ENCODE data around the gene PDIA6. TPM values are rescaled to one million over a fixed set of nuclear protein-coding genes. Genes with fewer than 3 reads are reported as not detected.

The PDIA6 gene
- total RNA-seq, 1 donor, result 277 TPM

DNA sequence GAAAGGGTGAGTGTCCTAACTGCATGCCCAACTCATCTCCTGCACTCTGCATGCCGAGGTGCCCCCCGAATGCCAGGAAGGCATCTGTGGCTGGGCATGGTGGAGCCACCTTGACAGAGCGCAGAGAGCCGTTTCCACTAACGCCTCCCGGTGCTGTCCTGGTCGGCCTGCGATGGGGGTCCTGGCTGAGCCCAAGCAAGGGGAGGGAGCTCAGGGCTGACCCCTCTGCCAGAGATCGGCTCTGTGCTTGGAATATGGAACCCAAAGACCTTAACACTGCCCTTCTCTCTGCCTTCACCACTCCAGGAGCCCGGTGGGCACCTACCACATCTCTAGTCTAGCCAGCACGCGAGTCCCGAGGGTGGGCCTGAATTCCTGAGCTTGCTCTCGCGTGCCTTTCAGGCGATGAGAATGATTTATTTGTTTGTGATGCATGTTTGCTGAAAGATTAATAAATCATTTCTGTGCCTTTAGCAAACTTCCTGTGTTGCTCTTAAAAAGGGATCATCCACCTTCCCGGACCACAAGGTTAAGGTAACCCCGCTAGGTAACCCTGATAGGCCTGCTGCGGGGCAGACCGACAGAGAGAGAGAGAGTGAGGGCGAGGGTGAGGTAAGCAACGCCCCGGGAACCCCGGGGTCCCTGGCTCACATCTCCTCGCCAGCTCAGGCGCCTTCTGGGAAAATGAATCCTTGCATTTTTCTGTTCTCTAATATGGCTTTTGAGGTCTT lies 35.3 kb downstream of the PDIA6 start:
- no peak overlapping the region for H3K4me3 ChIP-seq (ENCODE audit: low read depth, low read length)
- no peak for DNase-seq (ENCODE audit: low read depth)
- TF ChIP-seq, protein P1, sequence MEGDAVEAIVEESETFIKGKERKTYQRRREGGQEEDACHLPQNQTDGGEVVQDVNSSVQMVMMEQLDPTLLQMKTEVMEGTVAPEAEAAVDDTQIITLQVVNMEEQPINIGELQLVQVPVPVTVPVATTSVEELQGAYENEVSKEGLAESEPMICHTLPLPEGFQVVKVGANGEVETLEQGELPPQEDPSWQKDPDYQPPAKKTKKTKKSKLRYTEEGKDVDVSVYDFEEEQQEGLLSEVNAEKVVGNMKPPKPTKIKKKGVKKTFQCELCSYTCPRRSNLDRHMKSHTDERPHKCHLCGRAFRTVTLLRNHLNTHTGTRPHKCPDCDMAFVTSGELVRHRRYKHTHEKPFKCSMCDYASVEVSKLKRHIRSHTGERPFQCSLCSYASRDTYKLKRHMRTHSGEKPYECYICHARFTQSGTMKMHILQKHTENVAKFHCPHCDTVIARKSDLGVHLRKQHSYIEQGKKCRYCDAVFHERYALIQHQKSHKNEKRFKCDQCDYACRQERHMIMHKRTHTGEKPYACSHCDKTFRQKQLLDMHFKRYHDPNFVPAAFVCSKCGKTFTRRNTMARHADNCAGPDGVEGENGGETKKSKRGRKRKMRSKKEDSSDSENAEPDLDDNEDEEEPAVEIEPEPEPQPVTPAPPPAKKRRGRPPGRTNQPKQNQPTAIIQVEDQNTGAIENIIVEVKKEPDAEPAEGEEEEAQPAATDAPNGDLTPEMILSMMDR (IDR thresholded peaks at IDR 0.05; ENCODE audit: insufficient read depth, low read length), result no peak

DNA sequence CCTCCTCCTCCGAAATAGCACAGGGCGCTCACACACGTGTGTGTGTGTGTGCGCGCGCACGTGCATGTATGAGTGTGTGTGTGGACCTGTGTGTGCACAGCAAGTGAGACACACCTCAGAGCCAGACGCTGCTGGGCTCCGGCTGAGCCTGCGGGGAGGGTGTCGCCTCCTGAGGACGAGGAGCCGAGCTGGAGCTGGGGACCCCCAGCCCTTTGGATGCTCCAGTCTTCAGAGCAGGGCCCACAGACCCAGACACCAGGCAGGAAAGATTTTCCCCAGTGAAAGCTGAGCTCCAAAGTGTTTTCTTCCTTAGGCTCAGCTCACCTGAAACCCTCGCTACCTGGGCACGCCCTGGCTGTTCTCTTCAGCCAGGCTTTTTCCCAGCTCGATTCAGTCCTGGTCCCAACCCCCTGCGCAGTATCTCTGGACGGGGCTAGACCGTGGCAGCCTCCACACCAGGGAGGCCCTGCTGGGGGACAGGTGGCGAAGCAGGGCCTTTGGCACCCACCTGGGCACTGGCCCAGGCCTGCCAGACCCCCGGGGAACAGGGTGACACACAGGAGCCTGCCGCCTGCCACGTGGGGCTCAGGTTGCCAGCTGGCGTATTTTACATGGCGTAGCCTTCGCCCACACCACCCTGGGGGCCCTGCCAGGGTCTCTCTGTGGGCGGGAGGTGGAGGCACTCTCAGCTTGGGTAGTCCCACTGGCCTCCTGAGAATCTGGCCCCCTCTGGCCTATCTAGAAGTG lies 36.2 kb downstream of the PDIA6 start:
- no peak overlapping the region for H3K4me3 ChIP-seq (ENCODE audit: low read depth, low read length)
- no peak for DNase-seq (ENCODE audit: low read depth)
- TF ChIP-seq, protein P1 (IDR thresholded peaks at IDR 0.05; ENCODE audit: insufficient read depth, low read length), result no peak

DNA sequence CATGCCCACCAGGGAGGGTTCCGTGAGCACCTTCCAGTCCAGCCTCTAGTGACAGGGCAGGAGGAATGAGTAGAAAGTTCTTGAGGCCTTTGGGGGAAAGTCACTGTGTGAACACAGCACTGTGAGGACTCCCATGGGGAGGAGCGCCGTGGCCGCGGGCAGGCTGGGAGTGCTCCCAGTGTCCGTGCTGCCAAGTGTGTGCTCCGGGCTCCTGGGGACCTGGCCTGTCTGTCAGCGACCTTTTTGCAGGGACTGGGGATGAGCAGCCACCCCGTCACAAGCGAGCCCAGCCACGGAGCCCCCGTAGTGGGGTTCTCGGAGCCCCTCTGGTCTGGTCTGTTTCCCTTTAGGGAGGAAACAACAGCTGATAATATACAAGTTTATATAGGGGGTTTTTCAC lies 36.8 kb downstream of the PDIA6 start:
- no peak overlapping the region for H3K4me3 ChIP-seq (ENCODE audit: low read depth, low read length)
- DNase-seq (ENCODE audit: low read depth), result no peak
- TF ChIP-seq, protein P1 (IDR thresholded peaks at IDR 0.05; ENCODE audit: insufficient read depth, low read length), result no peak

DNA sequence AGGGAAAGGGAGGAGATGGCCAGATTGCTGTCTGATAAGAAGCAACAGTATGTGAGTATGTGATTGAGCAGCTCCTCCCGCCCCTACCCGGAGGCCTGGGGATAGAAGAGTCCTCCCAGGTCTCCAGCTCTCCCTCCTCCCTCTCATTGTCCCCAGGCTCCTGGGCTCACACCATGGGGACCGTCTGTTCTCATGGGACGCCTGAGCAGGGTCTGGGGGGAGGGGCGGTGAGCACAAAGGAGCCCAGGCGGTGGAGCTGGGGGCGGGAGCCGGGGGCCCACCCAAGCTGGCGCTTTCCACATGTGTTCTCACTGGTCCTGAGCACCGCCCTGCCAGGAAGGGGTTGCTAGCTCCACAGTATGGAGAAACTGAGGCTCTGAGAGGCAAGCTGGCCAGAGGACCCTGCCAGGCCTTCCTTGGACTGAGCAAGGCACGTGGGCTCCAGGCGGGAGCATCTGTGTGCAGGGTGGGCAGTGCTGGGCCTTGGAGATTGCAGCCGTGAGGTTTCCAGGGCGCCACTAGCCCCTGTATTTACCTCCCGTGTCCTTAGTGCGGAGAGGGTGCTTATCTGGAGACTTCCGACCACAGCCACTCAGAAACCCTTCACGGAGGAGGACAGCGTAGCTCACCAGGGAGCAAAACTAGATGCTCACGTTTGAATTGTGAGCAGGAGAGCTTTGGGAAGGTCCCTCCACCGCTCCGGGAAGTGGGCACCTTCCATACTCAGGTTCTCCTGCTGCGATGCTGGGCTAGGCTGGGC lies 37.4 kb downstream of the PDIA6 start:
- no peak for DNase-seq (ENCODE audit: low read depth)
- H3K4me3 ChIP-seq (ENCODE audit: low read depth, low read length), result no peak overlapping the region
- TF ChIP-seq, protein P1 (IDR thresholded peaks at IDR 0.05; ENCODE audit: insufficient read depth, low read length), result no peak

DNA sequence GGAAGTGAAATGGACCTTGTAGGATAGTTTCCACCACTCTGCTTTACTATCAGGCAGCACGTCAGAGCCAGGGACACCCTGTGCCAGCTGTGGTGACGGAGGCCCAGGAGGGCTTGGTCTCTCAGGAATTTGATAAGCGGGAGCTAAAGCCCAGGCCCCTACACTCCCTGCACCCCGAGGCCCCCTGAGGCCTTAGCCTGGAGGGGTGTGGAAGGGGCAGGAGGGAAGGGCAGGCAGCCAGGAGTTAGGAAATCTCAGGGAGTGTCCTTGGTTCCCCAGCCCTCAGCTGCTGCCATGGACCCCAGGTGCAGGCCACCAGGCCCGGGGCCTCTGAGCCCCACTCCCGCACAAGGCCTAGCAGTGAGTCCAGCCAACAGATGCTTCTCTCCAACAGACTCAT lies 38.2 kb downstream of the PDIA6 start:
- no peak for DNase-seq (ENCODE audit: low read depth)
- H3K4me3 ChIP-seq (ENCODE audit: low read depth, low read length), result no peak overlapping the region
- TF ChIP-seq, protein P1 (IDR thresholded peaks at IDR 0.05; ENCODE audit: insufficient read depth, low read length), result no peak

DNA sequence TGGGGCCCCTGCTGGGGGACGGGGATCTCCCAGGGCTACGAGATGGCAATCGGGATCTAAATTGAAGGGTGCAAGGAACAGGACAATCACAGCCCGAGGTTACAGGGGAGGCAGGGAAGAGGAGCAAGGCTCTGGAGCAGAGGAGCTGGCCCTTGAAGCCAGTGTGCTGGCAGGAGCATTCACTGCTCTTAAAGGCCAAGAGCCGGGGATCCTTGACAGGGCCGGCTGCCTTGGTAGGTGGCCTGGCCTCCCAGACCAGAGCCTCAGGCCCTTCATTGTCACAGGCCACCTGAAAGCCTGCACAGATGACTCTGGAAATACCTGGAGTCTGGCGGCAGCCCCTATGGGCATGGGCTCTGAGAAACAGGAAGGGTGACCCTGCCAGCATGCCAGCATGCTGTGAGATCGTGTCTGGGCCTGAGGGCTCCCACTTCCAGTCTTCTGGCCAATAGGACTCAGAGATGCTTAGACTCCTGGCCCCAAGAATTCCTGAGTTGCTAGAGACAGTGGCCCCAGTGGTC lies 38.7 kb downstream of the PDIA6 start:
- TF ChIP-seq, protein P1 (IDR thresholded peaks at IDR 0.05; ENCODE audit: insufficient read depth, low read length), result no peak

More for the DNA sequence above, 38.7 kb downstream of the PDIA6 start:
- no peak overlapping the region for H3K4me3 ChIP-seq (ENCODE audit: low read depth, low read length)
- DNase-seq (ENCODE audit: low read depth), result no peak
